PFSK-1 (cell line): Measurements from ENCODE around the gene PTCRA.

Experiments used
- FOXP2 ChIP-seq: optimal IDR thresholded peaks from 2 replicates; pipeline ENCODE3; 2011; ENCODE audit warnings: borderline replicate concordance, control low read depth, inconsistent platforms; ENCODE audit not compliant: insufficient read depth; ENCODE audit errors: extremely low read length, extremely low read depth
- POLR2AphosphoS5 ChIP-seq: IDR thresholded peaks from 2 replicates; pipeline ENCODE4 v1.6.1; 2012; ENCODE audit warnings: low read depth, mild to moderate bottlenecking, control low read depth, low read length, moderate library complexity
- SIN3A ChIP-seq: IDR thresholded peaks from 2 replicates; pipeline ENCODE4 v1.6.1; 2012; ENCODE audit warnings: mild to moderate bottlenecking, low read length, moderate library complexity, borderline replicate concordance; ENCODE audit not compliant: insufficient read depth
- TAF1 ChIP-seq: IDR thresholded peaks from 2 replicates; pipeline ENCODE4 v1.6.1; 2012; ENCODE audit warnings: low read length, control low read depth, borderline replicate concordance; ENCODE audit not compliant: insufficient read depth
- TF ChIP-seq, protein P1 (sequence below), 2 experiments: IDR thresholded peaks; 2 replicates each; pipeline versions ENCODE4 v1.6.1 to v1.8.0; 2011 to 2012; ENCODE audit warnings: low read depth in 2 of 2, low read length in 2 of 2, control low read depth in 1 of 2, inconsistent platforms in 1 of 2, mild to moderate bottlenecking in 1 of 2, moderate library complexity in 1 of 2; ENCODE audit not compliant: insufficient read depth in 1 of 2

Gene PTCRA

DNA sequence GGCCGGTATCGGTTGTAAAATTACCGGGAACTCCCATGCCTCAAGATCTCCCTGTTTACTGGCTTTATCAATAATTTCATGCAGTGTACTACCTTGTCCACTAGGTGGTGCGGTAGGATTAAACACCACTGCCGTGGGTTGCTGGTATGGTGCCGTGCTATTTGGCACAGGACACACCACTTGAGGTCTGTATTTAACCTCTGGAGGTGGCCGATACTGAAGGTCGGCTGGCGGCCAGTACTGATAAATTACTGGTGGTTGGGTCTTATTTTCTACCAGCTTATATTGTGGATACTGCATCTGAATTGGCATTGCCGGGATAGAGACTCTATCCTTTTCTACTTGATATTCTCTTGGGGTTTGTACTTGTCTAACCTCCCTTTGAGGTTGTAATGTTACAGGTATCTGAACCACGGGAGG is 14.3 kb upstream of the PTCRA start:
- TF ChIP-seq FOXP2 (no peak), TAF1 (no peak), SIN3A (no peak), POLR2AphosphoS5 (no peak)
- TF ChIP-seq, protein P1, sequence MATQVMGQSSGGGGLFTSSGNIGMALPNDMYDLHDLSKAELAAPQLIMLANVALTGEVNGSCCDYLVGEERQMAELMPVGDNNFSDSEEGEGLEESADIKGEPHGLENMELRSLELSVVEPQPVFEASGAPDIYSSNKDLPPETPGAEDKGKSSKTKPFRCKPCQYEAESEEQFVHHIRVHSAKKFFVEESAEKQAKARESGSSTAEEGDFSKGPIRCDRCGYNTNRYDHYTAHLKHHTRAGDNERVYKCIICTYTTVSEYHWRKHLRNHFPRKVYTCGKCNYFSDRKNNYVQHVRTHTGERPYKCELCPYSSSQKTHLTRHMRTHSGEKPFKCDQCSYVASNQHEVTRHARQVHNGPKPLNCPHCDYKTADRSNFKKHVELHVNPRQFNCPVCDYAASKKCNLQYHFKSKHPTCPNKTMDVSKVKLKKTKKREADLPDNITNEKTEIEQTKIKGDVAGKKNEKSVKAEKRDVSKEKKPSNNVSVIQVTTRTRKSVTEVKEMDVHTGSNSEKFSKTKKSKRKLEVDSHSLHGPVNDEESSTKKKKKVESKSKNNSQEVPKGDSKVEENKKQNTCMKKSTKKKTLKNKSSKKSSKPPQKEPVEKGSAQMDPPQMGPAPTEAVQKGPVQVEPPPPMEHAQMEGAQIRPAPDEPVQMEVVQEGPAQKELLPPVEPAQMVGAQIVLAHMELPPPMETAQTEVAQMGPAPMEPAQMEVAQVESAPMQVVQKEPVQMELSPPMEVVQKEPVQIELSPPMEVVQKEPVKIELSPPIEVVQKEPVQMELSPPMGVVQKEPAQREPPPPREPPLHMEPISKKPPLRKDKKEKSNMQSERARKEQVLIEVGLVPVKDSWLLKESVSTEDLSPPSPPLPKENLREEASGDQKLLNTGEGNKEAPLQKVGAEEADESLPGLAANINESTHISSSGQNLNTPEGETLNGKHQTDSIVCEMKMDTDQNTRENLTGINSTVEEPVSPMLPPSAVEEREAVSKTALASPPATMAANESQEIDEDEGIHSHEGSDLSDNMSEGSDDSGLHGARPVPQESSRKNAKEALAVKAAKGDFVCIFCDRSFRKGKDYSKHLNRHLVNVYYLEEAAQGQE (IDR thresholded peaks at IDR 0.05; ENCODE audit: insufficient read depth in 1 of 2, low read depth in 2 of 2, low read length in 2 of 2): no peak

DNA sequence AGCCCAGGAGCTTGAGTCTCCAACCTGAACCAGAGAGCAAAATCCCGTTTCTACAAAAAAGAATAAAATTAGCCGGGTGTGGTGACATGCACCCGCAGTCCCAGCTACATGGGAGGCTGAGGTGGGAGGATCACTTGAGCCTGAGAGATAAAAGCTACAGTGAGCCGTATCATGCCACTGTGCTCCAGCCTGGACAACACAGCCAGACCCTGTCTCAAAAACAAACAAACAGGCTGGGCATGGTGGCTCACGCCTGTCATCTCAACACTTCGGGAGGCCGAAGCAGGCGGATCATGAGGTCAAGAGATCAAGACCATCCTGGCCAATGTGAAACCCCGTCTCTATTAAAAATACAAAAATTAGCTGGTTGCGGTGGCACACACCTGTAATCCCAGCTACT is 11.4 kb upstream of the PTCRA start:
- no peak for TF ChIP-seq SIN3A
- no peak for TF ChIP-seq TAF1
- no peak for TF ChIP-seq FOXP2
- TF ChIP-seq, protein P1 (IDR thresholded peaks at IDR 0.05; ENCODE audit: insufficient read depth in 1 of 2, low read depth in 2 of 2, low read length in 2 of 2): no peak
- no peak for TF ChIP-seq POLR2AphosphoS5

DNA sequence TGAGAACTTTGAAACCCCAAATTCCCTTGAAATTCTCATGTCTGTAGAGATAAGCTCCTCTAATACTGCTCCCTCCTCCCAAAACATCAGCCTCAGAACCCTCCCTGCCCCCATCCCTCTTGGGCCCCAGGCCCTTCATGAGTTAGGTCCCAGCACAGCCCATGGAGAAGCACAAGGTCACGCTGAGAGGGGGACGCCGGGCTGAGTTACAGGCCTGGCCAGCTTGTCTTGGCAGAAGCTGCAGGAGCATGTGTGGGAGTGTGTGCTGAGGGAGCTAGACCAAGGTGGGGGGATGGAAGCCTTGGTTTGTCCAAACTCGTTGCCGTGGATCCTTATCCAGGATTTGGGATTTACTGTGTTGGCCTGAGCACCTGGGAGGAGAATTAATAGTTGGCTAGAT is 8.5 kb upstream of the PTCRA start:
- TF ChIP-seq TAF1: no peak

DNA sequence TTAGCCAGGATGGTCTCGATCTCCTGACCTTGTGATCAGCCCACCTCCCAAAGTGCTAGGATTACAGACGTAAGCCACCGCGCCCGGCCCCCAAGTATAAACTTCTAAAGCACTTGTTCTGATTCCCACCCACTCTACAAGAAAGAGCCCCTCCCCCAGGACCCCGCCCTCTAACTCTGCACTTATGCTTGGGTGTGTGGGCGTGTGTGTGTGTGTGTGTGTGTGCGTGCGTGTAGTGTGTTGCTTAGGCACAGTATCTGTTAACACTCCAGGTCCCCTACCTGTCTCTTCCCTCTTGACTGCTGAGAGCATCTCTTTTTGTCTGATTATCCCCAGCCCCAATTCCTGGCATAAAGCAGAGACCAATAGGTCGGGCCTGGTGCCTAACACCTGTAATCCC is 6.0 kb upstream of the PTCRA start:
- TF ChIP-seq, protein P1 (IDR thresholded peaks at IDR 0.05; ENCODE audit: insufficient read depth in 1 of 2, low read depth in 2 of 2, low read length in 2 of 2): no peak
- TF ChIP-seq TAF1 (no peak), FOXP2 (no peak), SIN3A (no peak), POLR2AphosphoS5 (no peak)

DNA sequence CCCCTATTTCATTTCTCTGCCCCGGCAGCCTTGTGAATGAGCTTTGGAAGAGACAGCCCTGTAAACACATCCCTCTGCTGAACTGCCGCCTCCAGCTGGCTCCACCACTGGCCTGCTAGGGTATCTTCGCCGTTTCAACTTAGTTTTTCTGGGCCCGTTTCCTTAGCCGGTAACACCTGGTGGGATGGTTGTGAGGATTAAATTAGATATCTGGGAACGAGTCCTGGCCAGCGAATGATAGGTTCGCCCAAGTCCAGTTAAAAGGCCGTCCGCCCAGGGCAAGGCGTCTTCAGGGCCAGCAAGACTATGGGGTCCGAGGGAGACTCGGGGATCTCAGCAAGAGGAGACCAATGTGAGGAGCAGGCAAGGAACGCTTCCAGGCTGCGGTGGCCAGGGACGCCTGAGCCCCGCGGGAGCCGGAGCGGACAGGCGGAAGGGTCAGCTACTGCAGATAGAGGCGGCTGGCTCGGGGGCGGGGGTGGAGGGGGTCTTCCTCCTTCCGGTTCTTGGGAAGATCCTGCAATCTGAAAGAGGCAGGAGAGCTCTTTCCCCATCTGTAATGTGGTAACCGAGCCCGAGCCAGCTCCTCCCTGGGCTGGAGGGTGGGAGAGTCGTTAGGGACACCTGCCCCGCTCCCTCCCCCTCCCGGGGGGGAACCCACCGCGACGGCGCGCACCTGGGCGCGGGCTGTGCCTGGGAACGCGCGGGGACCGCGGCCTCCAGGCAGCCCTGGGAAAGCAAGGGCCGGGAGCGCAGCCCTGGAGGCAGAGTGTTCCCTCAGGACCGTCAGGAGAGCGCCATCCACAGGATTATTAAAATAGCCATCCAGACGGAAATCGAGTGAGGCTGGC is 4.5 kb upstream of the PTCRA start:
- TF ChIP-seq TAF1 (no peak), SIN3A (no peak), FOXP2 (no peak), POLR2AphosphoS5 (no peak)
- TF ChIP-seq, protein P1 (IDR thresholded peaks at IDR 0.05; ENCODE audit: insufficient read depth in 1 of 2, low read depth in 2 of 2, low read length in 2 of 2): no peak
